HK-2 (cell line): Measurements from ENCODE around the gene ZNF81.
A peak's percentile ranks its signal among the peaks of the same experiment; 100 is the strongest.
"Not testable (repeated sequence)": the region's sequence is repeated elsewhere in the genome, so short reads cannot be mapped to it uniquely, and the experiment has no call there.

Experiments
- DNase-seq: peaks from one replicate; pipeline ENCODE4 v3.0.0-alpha.2; 2018; ENCODE audit not compliant: unreplicated experiment

ZNF81 gene

GRCh38 chrX:47933946-47934345 lies 97.2 kb downstream of the ZNF81 start:
- no peak for DNase-seq

GRCh38 chrX:47936224-47936939 lies 99.7 kb downstream of the ZNF81 start:
- no peak for DNase-seq

- no peak for DNase-seq
These were observed 100.2 kb downstream of the ZNF81 start for GRCh38 chrX:47936940-47937317.

GRCh38 chrX:47940448-47940847 lies 103.7 kb downstream of the ZNF81 start:
- DNase-seq: no peak

DNA sequence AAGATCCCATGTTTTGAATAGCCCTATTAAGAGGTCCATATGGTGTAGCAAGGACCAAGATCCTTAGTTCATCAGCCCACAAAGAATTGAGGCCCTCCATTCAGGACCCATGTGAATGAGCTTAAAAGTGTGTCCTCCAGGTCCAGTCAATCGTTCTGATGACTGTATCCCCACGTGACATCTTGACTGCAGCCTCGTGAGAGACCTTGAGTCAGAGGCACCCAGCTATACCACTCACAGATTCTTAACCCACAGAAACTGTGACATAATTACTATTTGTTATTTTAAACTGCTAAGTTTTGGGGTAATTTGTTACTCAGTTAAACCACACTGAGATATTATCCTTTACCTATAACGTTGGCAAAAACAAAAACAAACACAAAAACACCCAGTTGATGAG lies 104.7 kb downstream of the ZNF81 start:
- peak; percentile 8 for DNase-seq

- not testable (repeated sequence) for DNase-seq
These were observed 118.6 kb downstream of the ZNF81 start for GRCh38 chrX:47955295-47955694.

GRCh38 chrX:47956016-47956415 lies 119.3 kb downstream of the ZNF81 start:
- no peak for DNase-seq

GRCh38 chrX:47958206-47958605 lies 121.5 kb downstream of the ZNF81 start:
- not testable (repeated sequence) for DNase-seq

GRCh38 chrX:47958761-47959342 lies 122.2 kb downstream of the ZNF81 start:
- DNase-seq: no peak

- no peak for DNase-seq
These were observed 123.7 kb downstream of the ZNF81 start for GRCh38 chrX:47960406-47960805.

DNA sequence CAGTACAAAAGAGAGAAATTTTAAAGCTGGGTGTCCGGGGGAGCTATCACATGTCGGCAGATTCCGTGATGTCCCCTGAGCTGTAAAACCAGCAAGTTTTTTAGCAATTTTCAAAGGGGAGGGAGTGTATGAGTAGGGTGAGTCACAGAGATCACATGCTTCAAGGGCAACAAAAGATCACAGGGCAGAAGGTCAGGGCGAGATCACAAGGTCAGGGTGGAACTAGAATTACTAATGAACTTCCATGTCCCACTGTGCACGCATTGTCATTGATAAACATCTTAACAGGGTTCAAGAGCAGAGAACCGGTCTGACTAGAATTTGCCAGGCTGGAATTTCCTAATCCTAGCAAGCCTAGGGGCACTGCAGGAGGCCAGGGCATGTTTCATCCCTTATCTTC lies 125.1 kb downstream of the ZNF81 start:
- not testable (repeated sequence) for DNase-seq

DNA sequence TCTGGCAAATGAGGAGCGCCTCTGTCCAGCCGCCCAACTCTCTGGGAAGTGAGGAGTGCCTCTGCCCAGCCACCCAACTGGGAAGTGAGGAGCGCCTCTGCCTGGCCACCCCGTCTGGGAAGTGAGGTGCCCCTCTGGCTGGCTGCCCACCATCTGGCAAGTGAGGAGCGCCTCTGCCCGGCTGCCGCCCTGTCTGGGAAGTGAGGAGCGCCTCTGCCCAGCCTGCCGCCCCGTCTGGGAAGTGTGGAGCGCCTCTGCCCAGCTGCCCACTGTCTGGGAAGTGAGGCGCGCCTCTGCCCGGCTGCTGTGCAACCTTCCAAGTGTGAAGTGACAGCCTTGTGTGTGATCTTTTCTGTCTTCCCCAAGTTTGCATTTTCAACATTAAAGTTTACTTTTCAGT lies 128.8 kb downstream of the ZNF81 start:
- not testable (repeated sequence) for DNase-seq
